Smooth muscle cell (in vitro differentiated cells): ENCODE results near the gene OR6S1. TPM values are rescaled to one million over a fixed set of nuclear protein-coding genes. Genes with fewer than 3 reads are reported as not detected.

Experiments used
- DNase-seq: peaks from one replicate; lab custom pipeline; 2025; ENCODE audit not compliant: unreplicated experiment; lab: John Stamatoyannopoulos, UW
- H2AFZ ChIP-seq: fragments of 200-600 bp; sonication (generic); 2 replicates; pipeline ENCODE4 v1.6.0; 2016; ENCODE audit warnings: antibody characterized with exemption, low read depth, mild to moderate bottlenecking
- H3F3A ChIP-seq: fragments of 200-600 bp; sonication (generic); 2 replicates; pipeline ENCODE4 v1.6.0; 2017; ENCODE audit warnings: antibody characterized with exemption, low read depth
- H3K27ac ChIP-seq: fragments of 200-600 bp; sonication (generic); 2 replicates; pipeline ENCODE4 v1.5.1; 2016; ENCODE audit warnings: low read depth, mild to moderate bottlenecking
- H3K27me3 ChIP-seq: fragments of 200-600 bp; sonication (generic); 2 replicates; pipeline ENCODE4 v1.6.1; 2016; ENCODE audit warnings: low read depth, mild to moderate bottlenecking
- H3K36me3 ChIP-seq: fragments of 200-600 bp; sonication (generic); 2 replicates; pipeline ENCODE4 v1.5.1; 2016; ENCODE audit warnings: low read depth
- H3K4me1 ChIP-seq: fragments of 200-600 bp; sonication (generic); 2 replicates; pipeline ENCODE4 v1.5.1; 2016; ENCODE audit warnings: low read depth
- H3K4me2 ChIP-seq: fragments of 200-600 bp; sonication (generic); 2 replicates; pipeline ENCODE4 v1.6.0; 2016; ENCODE audit warnings: mild to moderate bottlenecking
- H3K4me3 ChIP-seq: fragments of 200-600 bp; sonication (generic); 2 replicates; pipeline ENCODE4 v1.5.1; 2016; ENCODE audit warnings: mild to moderate bottlenecking
- H3K79me2 ChIP-seq: fragments of 200-600 bp; sonication (generic); 2 replicates; pipeline ENCODE4 v1.6.0; 2016; ENCODE audit warnings: low read depth, mild to moderate bottlenecking
- H3K9ac ChIP-seq: fragments of 200-600 bp; sonication (generic); 2 replicates; pipeline ENCODE4 v1.6.0; 2016; ENCODE audit warnings: low read depth
- H3K9me3 ChIP-seq: fragments of 200-600 bp; sonication (generic); replicated peaks from 2 replicates; pipeline ENCODE4 v1.5.1; 2016; ENCODE audit warnings: low read depth
- H4K20me1 ChIP-seq: fragments of 200-600 bp; sonication (generic); 2 replicates; pipeline ENCODE4 v1.6.0; 2016; ENCODE audit warnings: low read depth
- CTCF ChIP-seq: fragments of 200-600 bp; sonication (generic); IDR thresholded peaks from 2 replicates; pipeline ENCODE4 v1.5.1; 2017; ENCODE audit warnings: borderline replicate concordance, mild to moderate bottlenecking, antibody characterized with exemption; ENCODE audit not compliant: insufficient read depth, poor library complexity, severe bottlenecking
- WGBS: methylation state at CpG from one replicate; pipeline ENCODE4 v1.1.7; 2016; ENCODE audit warnings: low lambda C conversion rate; 5-methylcytosine and 5-hydroxymethylcytosine counted together
- polyA plus RNA-seq: library from polyadenylated mRNA; unstranded; fragments of >200 nt; fragmentation: Nextera tagmentation; extraction: Ambion mirVana; gene quantifications from 2 replicates; pipeline ENCODE4 v1.2.1, GENCODE V29; 2016
- total RNA-seq: library from RNA; depleted of rRNA; stranded (reverse); fragments of >200 nt; gene quantifications from 2 replicates; pipeline ENCODE4 v1.2.3, GENCODE V29; 2014

OR6S1 gene
- total and polyA plus RNA-seq, 2 experiments from 2014 or later, result not detected

- H3K9ac ChIP-seq, result no peak overlapping the region
- no peak overlapping the region for H3K27ac ChIP-seq
- 86% methylated on average over 4 of the region's 4 CpGs for WGBS
- DNase-seq, result no peak
- no peaks in the 10 kb centered on the region for H4K20me1 ChIP-seq
- no peaks in the 10 kb centered on the region for H3K9me3 ChIP-seq
- TF ChIP-seq CTCF, result no peak
- no peak overlapping the region for H3K4me2 ChIP-seq
- H3F3A ChIP-seq, result no peaks in the 10 kb centered on the region
- peaks cover 86% of the 10 kb centered on the region for H3K27me3 ChIP-seq
- H3K36me3 ChIP-seq, result no peaks in the 10 kb centered on the region
- no peak overlapping the region for H2AFZ ChIP-seq
- no peak overlapping the region for H3K4me3 ChIP-seq
- H3K79me2 ChIP-seq, result no peaks in the 10 kb centered on the region
- H3K4me1 ChIP-seq, result no peaks in the 10 kb centered on the region
These were observed 14.8 kb upstream of the OR6S1 start for GRCh38 chr14:20656274-20656673.

- no peaks in the 10 kb centered on the region for H3K4me1 ChIP-seq
- no peak overlapping the region for H3K4me3 ChIP-seq
- no peak for TF ChIP-seq CTCF
- H4K20me1 ChIP-seq, result no peaks in the 10 kb centered on the region
- no peak overlapping the region for H3K9ac ChIP-seq
- H2AFZ ChIP-seq, result no peak overlapping the region
- no peak overlapping the region for H3K4me2 ChIP-seq
- H3K27ac ChIP-seq, result no peak overlapping the region
- H3K9me3 ChIP-seq, result no peaks in the 10 kb centered on the region
- H3K36me3 ChIP-seq, result no peaks in the 10 kb centered on the region
- 90% methylated on average over 4 of the region's 4 CpGs for WGBS
- no peaks in the 10 kb centered on the region for H3K79me2 ChIP-seq
- no peak for DNase-seq
- peaks cover 83% of the 10 kb centered on the region for H3K27me3 ChIP-seq
- no peaks in the 10 kb centered on the region for H3F3A ChIP-seq
These were observed 14.4 kb upstream of the OR6S1 start for GRCh38 chr14:20655851-20656250.

GRCh38 chr14:20652996-20653975 is 11.8 kb upstream of the OR6S1 start:
- 3% methylated on average over 39 of the region's 39 CpGs for WGBS

More at GRCh38 chr14:20652996-20653975, 11.8 kb upstream of the OR6S1 start:
- peak overlapping the region; percentile 77 for H3K4me2 ChIP-seq
- no peaks in the 10 kb centered on the region for H3K9me3 ChIP-seq
- H3K9ac ChIP-seq, result no peak overlapping the region
- no peaks in the 10 kb centered on the region for H3F3A ChIP-seq
- peak overlapping the region; percentile 11 for H3K4me3 ChIP-seq
- TF ChIP-seq CTCF, result no peak
- no peak overlapping the region for H3K27ac ChIP-seq
- no peaks in the 10 kb centered on the region for H3K4me1 ChIP-seq
- DNase-seq, result no peak
- H4K20me1 ChIP-seq, result no peaks in the 10 kb centered on the region
- no peaks in the 10 kb centered on the region for H3K36me3 ChIP-seq
- H3K27me3 ChIP-seq, result peaks cover 68% of the 10 kb centered on the region
- no peaks in the 10 kb centered on the region for H3K79me2 ChIP-seq
- H2AFZ ChIP-seq, result peak overlapping the region; percentile 43
